ENCODE data around the gene ZNF605. TPM values are rescaled to one million over a fixed set of nuclear protein-coding genes. Genes with fewer than 3 reads are reported as not detected.

Gene ZNF605
- total and polyA plus RNA-seq, 2 of the 4 experiments (the other 2 are of a cell fraction), result 3.6 to 9.9 TPM

DNA sequence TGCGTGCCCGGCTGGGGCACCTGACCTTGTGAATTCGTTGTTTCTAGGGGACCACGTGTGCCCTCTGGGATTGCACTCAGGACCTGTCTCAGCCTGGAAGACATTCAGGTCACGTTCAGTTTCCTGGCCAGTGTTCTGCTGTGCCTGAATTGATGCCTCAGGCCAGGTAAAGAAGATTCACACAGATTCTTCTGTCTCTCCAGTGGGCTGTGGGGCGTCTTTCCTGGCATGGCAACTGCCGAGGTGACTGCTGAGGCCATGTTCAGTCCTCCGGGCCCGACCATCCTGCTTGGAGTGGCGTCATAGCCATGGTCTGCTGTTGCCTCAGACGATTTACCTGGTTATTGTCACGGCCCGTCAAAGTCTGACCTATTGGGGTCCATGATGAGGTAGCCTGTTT lies 13.5 kb downstream of the ZNF605 start:
- Histone ChIP-seq H2BK5ac (ENCODE audit: low read depth, low read length, poor library complexity, severe bottlenecking) (no peak overlapping the region), H3K36me3 (ENCODE audit: control insufficient read depth, insufficient read depth, low read length) (peaks cover 56% of the 10 kb centered on the region), H2AK5ac (ENCODE audit: low read depth, low read length) (no peak overlapping the region), H3K27ac (ENCODE audit: insufficient read depth, low read length) (no peak overlapping the region), H2BK20ac (ENCODE audit: low read depth, low read length) (no peak overlapping the region), H2BK15ac (ENCODE audit: low read depth, low read length) (no peak overlapping the region), H3K4me2 (ENCODE audit: low read depth, low read length) (no peak overlapping the region), H3K56ac (ENCODE audit: extremely low read depth, insufficient read depth, low read length) (no peak overlapping the region), H3K4me1 (ENCODE audit: control insufficient read depth, insufficient read depth, low read length) (no peaks in the 10 kb centered on the region), H3K9me1 (ENCODE audit: insufficient read depth, low read length) (no peaks in the 10 kb centered on the region), H3K23ac (ENCODE audit: low read depth, low read length) (no peak overlapping the region), H4K20me1 (ENCODE audit: insufficient read depth, low read length) (no peaks in the 10 kb centered on the region), H2AFZ (replicated peaks; ENCODE audit: low read length, poor library complexity) (peak overlapping the region; percentile 39), H3K27me3 (ENCODE audit: control insufficient read depth, insufficient read depth, low read length) (no peaks in the 10 kb centered on the region), H3K9ac (ENCODE audit: low read depth, low read length) (no peak overlapping the region), H3K9me3 (ENCODE audit: control insufficient read depth, insufficient read depth, low read length) (peaks cover 70% of the 10 kb centered on the region), H3K4ac (ENCODE audit: low read depth, low read length) (no peak overlapping the region), H3K79me1 (ENCODE audit: low read depth in 1 of 2, low read length in 2 of 2) (peaks cover 0 to 4% of the 10 kb centered on the region in 2 experiments; a peak in 2 of 4 replicates), H4K91ac (ENCODE audit: insufficient read depth, low read depth, low read length) (no peak overlapping the region), H4K5ac (ENCODE audit: low read depth, low read length) (no peak overlapping the region), H3K18ac (ENCODE audit: low read depth, low read length) (no peak overlapping the region), H4K8ac (ENCODE audit: low read depth in 2 of 2, low read length in 2 of 2) (no peak overlapping the region), H2AK9ac (replicated peaks; ENCODE audit: low read depth, low read length, poor library complexity) (peak overlapping the region; percentile 50), H3K4me3 (ENCODE audit: insufficient read depth, low read depth, low read length) (no peak overlapping the region), H2BK120ac (ENCODE audit: low read depth, low read length) (no peak overlapping the region), H3K14ac (replicated peaks; ENCODE audit: low read depth, low read length) (no peak overlapping the region)
- no TSS peak for BruUV-seq (replicated peaks)
- CTCF ChIA-PET, result no interaction called here
- no peak for DNase-seq
- dilution Hi-C loops (cut with HindIII; ENCODE audit: low sequenced_read_pairs, unreplicated experiment), result no loop called here
- no peak for TF ChIP-seq CEBPB (IDR thresholded peaks at IDR 0.05; ENCODE audit: low read depth, low read length)
- no peak for TF ChIP-seq RAD21 (IDR thresholded peaks at IDR 0.05; ENCODE audit: low read length)
- TF ChIP-seq CHD1 (IDR thresholded peaks at IDR 0.05; ENCODE audit: low read depth, low read length), result no peak
- TF ChIP-seq USF2 (IDR thresholded peaks at IDR 0.05; ENCODE audit: low read depth, low read length), result no peak
- no peak for TF ChIP-seq ELK1 (IDR thresholded peaks at IDR 0.05; ENCODE audit: borderline replicate concordance, low read depth, low read length)
- TF ChIP-seq, protein P1, sequence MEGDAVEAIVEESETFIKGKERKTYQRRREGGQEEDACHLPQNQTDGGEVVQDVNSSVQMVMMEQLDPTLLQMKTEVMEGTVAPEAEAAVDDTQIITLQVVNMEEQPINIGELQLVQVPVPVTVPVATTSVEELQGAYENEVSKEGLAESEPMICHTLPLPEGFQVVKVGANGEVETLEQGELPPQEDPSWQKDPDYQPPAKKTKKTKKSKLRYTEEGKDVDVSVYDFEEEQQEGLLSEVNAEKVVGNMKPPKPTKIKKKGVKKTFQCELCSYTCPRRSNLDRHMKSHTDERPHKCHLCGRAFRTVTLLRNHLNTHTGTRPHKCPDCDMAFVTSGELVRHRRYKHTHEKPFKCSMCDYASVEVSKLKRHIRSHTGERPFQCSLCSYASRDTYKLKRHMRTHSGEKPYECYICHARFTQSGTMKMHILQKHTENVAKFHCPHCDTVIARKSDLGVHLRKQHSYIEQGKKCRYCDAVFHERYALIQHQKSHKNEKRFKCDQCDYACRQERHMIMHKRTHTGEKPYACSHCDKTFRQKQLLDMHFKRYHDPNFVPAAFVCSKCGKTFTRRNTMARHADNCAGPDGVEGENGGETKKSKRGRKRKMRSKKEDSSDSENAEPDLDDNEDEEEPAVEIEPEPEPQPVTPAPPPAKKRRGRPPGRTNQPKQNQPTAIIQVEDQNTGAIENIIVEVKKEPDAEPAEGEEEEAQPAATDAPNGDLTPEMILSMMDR (conservative IDR thresholded peaks at IDR 0.05; ENCODE audit: low read depth, low read length), result no peak
- TF ChIP-seq MAZ (IDR thresholded peaks at IDR 0.05; ENCODE audit: borderline replicate concordance, low read depth, low read length), result no peak
- no peak for TF ChIP-seq BHLHE40 (IDR thresholded peaks at IDR 0.05; ENCODE audit: low read depth, low read length)
- no peak for TF ChIP-seq MAFK (IDR thresholded peaks at IDR 0.05; ENCODE audit: low read depth, low read length)
- no peak for TF ChIP-seq NFE2L2 (IDR thresholded peaks at IDR 0.05; ENCODE audit: low read depth, low read length)
- TF ChIP-seq SMC3 (IDR thresholded peaks at IDR 0.05; ENCODE audit: low read depth, low read length), result no peak
- no peak for TF ChIP-seq RCOR1 (IDR thresholded peaks at IDR 0.05; ENCODE audit: insufficient replicate concordance, low read length)
- no peak for TF ChIP-seq FOS (IDR thresholded peaks at IDR 0.05; ENCODE audit: low read depth, low read length)
- intact Hi-C loops (cut with micrococcal nuclease), result no loop called here
- in situ Hi-C loops (cut with MboI; ENCODE audit: low sequenced_read_pairs), result no loop called here
- WGBS, 2 experiments (ENCODE audit: extremely low coverage in 2 of 2, insufficient read length in 1 of 2), result 100% methylated on average over 4 of the region's 13 CpGs; no CpG with 5 or more reads in 1 of the 2 experiments
- POLR2A ChIA-PET (ENCODE audit: unreplicated experiment), result no interaction called here
- no peak for ATAC-seq (ENCODE audit: low read depth)

All from IMR-90 (cell line).